ENCODE measurements around the gene CTSZ. TPM values are rescaled to one million over a fixed set of nuclear protein-coding genes. Genes with fewer than 3 reads are reported as not detected.
"Not testable (repeated sequence)": the region's sequence is repeated elsewhere in the genome, so short reads cannot be mapped to it uniquely, and the experiment has no call there.

Gene CTSZ
- total RNA-seq, 1 donor from 2014 or later: 61.4 TPM

- TF ChIP-seq CTCF (IDR thresholded peaks at IDR 0.05; ENCODE audit: unreplicated experiment): peak; percentile 24
- Mint-ChIP-seq H3K4me1 (ENCODE audit: low read depth) (no peaks in the 10 kb centered on the region), H3K27me3 (peaks cover 13% of the 10 kb centered on the region), H3K9me3 (ENCODE audit: low read depth) (peaks cover 2% of the 10 kb centered on the region), H3K36me3 (ENCODE audit: insufficient read depth) (no peaks in the 10 kb centered on the region), H3K4me3 (ENCODE audit: low read depth) (no peak overlapping the region), H3K27ac (no peak overlapping the region)
- no peak for DNase-seq (ENCODE audit: low spot score, unreplicated experiment)
Observed at GRCh38 chr20:58963060-58963584, 43.9 kb downstream of the CTSZ start.

- Mint-ChIP-seq H3K9me3 (ENCODE audit: low read depth) (peaks cover 4% of the 10 kb centered on the region), H3K4me1 (ENCODE audit: low read depth) (no peaks in the 10 kb centered on the region), H3K27ac (no peak overlapping the region), H3K27me3 (peaks cover 10% of the 10 kb centered on the region), H3K4me3 (ENCODE audit: low read depth) (no peak overlapping the region), H3K36me3 (ENCODE audit: insufficient read depth) (no peaks in the 10 kb centered on the region)
- no peak for DNase-seq (ENCODE audit: low spot score, unreplicated experiment)
- no peak for TF ChIP-seq CTCF (IDR thresholded peaks at IDR 0.05; ENCODE audit: unreplicated experiment)
Observed at GRCh38 chr20:58959652-58960051, 47.4 kb downstream of the CTSZ start.

GRCh38 chr20:58956078-58956477 lies 51.0 kb downstream of the CTSZ start:
- no peak for TF ChIP-seq CTCF (IDR thresholded peaks at IDR 0.05; ENCODE audit: unreplicated experiment)
- peaks cover 4% of the 10 kb centered on the region for H3K27me3 Mint-ChIP-seq
- H3K27ac Mint-ChIP-seq: no peak overlapping the region
- H3K4me1 Mint-ChIP-seq (ENCODE audit: low read depth): no peaks in the 10 kb centered on the region
- H3K36me3 Mint-ChIP-seq (ENCODE audit: insufficient read depth): no peaks in the 10 kb centered on the region
- peaks cover 3% of the 10 kb centered on the region for H3K9me3 Mint-ChIP-seq (ENCODE audit: low read depth)
- DNase-seq (ENCODE audit: low spot score, unreplicated experiment): no peak
- no peak overlapping the region for H3K4me3 Mint-ChIP-seq (ENCODE audit: low read depth)

- H3K9me3 Mint-ChIP-seq (ENCODE audit: low read depth): peaks cover 3% of the 10 kb centered on the region
- no peak for DNase-seq (ENCODE audit: low spot score, unreplicated experiment)
- no peaks in the 10 kb centered on the region for H3K36me3 Mint-ChIP-seq (ENCODE audit: insufficient read depth)
- H3K4me1 Mint-ChIP-seq (ENCODE audit: low read depth): no peaks in the 10 kb centered on the region
- H3K27ac Mint-ChIP-seq: no peak overlapping the region
- H3K27me3 Mint-ChIP-seq: peaks cover 4% of the 10 kb centered on the region
- no peak overlapping the region for H3K4me3 Mint-ChIP-seq (ENCODE audit: low read depth)
- no peak for TF ChIP-seq CTCF (IDR thresholded peaks at IDR 0.05; ENCODE audit: unreplicated experiment)
Observed at GRCh38 chr20:58953050-58953449, 54.0 kb downstream of the CTSZ start.

GRCh38 chr20:58950603-58951002 lies 56.5 kb downstream of the CTSZ start:
- peaks cover 3% of the 10 kb centered on the region for H3K9me3 Mint-ChIP-seq (ENCODE audit: low read depth)
- no peaks in the 10 kb centered on the region for H3K36me3 Mint-ChIP-seq (ENCODE audit: insufficient read depth)
- H3K27ac Mint-ChIP-seq: no peak overlapping the region
- DNase-seq (ENCODE audit: low spot score, unreplicated experiment): no peak
- no peaks in the 10 kb centered on the region for H3K4me1 Mint-ChIP-seq (ENCODE audit: low read depth)
- TF ChIP-seq CTCF (IDR thresholded peaks at IDR 0.05; ENCODE audit: unreplicated experiment): no peak
- peaks cover 4% of the 10 kb centered on the region for H3K27me3 Mint-ChIP-seq
- H3K4me3 Mint-ChIP-seq (ENCODE audit: low read depth): no peak overlapping the region

GRCh38 chr20:58947797-58948388 lies 59.2 kb downstream of the CTSZ start:
- not testable (repeated sequence) for H3K27me3 Mint-ChIP-seq; H3K36me3 Mint-ChIP-seq (ENCODE audit: insufficient read depth); DNase-seq (ENCODE audit: low spot score, unreplicated experiment); H3K4me1 Mint-ChIP-seq (ENCODE audit: low read depth); H3K27ac Mint-ChIP-seq; H3K9me3 Mint-ChIP-seq (ENCODE audit: low read depth); H3K4me3 Mint-ChIP-seq (ENCODE audit: low read depth)
